GM19452 (cell line): ENCODE results near the gene ARHGEF4.

Experiments used
- ATAC-seq: cut with Tn5 transposase; IDR thresholded peaks from one replicate; pipeline ENCODE4 v1.9.1; 2021; ENCODE audit not compliant: unreplicated experiment

Gene ARHGEF4

DNA sequence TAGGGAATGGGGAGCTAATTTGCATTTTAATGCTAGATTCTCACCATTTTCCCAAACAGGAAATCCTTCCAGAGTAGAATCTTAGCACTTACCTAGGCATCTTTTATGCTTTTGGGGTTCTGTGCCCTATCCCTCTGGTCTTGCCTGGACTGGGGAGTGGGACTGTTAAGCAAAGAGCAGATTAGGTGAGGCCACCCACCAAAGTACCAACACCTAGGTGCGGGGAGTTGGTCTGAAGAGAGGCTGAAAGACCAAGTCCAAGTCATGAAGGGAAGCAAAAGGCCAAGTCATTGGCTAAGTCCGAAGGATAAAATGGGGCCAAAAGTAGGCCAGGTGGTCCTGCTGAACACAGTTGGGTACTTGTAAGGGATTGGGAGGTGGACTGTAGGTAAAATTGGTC lies 169.8 kb downstream of the ARHGEF4 start:
- no peak for ATAC-seq

DNA sequence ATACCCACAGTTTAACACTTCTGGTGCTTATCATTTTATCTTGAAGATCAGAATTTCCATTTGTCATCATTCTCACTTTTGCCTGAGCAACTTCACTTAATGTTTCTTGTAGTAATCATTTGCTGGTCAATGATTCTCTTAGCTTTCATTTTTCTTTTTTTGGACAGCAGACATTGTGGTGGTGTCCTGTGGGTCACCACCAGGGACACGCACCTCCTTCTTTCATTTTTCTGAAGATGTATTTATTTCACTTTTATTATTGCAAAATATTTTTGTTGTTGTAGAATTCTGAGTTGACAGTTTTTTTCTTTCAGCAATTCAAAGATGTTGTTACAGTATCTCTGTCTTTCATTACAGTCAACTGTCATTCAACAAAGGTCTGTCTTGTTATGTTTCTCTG lies 172.3 kb downstream of the ARHGEF4 start:
- ATAC-seq = no peak

DNA sequence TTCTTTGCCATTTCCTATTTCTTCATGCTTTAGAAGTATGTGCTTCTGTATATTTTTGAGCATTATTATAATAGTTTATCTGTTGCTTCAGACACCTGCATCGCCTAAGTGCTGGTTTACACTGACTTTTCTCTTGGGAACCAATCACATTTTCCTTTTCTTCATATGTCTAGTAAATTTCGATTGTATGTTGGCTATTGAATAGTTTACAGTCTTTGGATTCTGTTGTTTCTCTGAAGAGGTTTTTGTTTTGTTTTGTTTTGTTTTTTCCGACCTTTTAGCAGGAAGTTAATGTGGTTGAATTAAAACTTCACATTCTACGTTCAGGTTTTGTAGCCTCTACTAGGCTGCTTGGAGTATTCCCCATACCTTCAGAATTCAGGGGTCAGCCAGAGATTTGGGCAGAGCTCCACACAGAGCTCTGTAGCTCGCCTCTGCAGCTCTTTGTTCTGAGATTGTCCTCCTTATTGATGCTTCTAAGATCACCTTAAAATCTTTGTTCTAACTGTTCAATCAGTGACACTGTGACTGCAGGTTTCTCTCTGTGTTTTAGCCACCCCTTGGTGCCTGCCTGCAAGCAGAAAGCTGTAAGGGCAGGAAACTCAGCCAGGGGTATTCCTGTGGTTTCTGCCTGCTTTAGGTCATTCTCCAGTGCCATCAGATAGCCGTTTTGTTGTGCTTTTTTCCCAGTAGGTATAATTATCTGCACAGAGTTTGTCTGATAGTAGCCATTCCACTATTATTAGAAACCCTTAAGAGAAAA lies 173.2 kb downstream of the ARHGEF4 start:
- ATAC-seq = no peak

DNA sequence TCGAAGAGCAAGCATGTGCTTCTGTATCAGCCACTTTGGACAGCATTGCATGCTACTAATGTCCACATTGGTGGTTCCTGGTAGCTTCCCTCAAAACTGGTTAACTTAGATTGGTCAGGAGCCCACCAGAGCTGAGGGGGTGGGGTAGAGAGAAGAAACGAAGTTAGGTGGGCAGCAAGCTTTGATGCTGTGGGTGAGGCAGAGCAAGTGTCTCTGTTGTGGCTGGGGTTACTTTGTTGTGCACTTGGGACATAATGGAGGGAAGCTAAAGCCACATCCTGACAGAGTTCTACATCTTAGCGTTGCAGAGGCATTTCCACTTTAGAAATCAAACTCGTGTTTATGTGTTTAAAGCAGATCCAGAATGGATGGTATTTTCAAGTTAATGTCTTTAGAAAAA lies 173.9 kb downstream of the ARHGEF4 start:
- no peak for ATAC-seq

DNA sequence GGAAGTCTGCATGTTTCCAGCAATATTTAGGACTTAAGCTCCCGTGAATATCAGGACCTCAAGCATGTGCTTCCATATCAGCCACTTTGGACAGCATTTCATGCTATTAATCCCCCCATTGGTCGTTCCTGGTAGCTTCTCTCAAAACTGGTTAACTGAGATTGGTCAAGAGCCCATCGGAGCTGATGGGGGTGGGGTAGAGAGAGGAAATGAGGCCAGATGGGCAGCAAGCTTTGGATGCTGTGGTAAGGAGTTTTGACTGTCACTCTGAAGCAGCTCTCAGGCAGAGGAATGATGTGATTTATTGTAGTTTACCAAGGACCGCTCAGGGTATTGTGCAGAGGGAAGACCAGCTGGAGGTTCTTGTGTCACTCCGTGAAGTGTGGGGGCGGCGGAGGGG lies 174.8 kb downstream of the ARHGEF4 start:
- no peak for ATAC-seq

DNA sequence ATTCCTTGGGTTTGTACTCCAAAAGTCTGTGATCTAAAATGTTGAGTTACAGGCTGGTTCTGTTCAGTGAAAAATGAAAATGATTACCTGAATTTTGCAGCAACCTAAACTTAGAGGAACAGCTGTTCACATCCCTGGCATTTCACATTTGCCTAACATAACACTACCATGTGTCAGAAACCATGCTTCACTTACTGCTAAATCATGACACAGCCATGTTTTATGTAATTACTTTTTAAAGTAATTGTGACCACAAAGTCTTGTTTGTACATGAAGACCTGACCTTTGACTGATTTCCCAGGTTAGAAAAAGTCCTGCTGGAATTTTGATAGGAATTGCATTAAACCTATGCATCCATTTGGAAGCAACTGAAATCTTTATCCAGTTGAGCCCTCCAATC lies 177.4 kb downstream of the ARHGEF4 start:
- no peak for ATAC-seq

DNA sequence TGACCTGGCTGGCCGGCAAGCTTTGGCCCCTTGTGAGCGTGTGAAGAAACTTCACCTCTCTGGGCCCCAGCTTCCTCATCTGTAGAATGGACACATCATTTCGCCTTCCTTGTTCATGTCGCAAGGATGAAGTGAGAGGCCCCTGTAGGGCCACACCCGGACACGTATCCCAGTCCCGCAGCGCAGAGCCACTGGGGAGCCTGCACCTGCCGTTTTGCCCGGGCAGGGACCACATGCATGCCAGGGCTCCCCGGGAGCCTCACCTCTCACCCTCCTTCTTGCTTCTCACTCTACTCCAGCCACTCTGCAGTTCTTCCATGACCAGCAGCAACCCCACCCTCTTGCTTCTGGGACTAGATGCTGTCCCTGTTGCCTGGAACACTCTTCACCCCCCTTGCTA lies 179.1 kb downstream of the ARHGEF4 start:
- no peak for ATAC-seq

DNA sequence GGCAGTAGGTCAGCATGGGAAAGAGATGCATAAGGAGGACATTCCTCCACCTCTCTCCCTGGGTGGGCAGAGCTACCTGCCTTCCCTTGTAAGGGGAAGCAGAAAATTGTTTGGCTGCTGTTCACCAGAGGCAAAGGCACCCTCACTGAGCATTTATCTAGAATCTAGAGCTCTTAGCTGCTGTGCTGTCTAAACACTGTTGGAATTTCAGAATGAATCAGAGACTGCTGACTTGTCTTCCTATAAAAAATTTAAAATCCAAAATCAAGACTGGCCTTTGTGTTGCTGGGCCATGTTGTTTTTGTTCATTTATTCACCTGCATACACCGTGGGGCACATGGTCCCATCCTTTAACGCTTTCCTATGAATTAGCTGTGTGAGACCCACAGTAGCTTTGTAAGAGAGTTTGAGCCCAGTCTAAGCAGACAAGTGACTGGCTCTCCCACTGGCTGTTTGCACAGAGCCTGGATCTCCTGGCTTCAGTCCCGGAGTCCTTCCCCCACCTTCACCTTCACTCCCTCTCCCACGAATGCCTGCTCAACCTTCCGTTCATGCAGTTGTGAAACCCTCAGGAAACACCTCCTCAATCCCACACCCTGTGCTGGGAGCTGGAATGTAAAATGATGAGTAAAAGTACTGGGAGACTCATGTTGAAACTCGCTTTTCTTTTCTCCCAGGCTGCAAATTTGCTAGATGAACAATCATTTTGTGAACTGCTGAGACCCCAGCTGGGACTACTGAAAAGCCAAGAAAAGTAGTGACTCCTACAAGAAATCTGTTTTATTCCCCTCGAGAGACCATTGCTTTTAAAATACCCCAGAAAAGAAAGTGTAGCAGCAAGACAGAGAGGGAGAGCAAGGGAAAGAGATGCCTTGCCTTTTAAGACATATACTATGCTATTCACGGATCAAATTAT lies 180.4 kb downstream of the ARHGEF4 start:
- ATAC-seq = no peak

DNA sequence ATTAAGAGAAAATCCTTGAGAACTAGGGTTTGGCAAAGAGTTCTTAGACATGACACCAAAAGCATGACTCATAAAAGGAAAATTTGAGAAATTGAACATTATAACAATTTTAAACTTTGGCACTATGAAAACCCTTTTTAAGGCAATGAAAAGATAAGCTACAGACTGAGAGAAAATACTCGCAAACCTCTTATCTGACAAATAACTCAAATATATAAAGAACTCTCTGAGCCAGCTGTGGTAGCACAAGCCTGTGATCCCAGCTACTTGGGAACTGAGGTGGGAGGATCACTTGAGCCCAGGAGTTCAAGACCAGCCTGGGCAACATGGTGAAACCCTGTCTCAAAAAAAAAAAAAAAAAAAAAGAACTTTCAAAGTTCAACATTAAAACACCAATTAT lies 186.0 kb downstream of the ARHGEF4 start:
- no peak for ATAC-seq

DNA sequence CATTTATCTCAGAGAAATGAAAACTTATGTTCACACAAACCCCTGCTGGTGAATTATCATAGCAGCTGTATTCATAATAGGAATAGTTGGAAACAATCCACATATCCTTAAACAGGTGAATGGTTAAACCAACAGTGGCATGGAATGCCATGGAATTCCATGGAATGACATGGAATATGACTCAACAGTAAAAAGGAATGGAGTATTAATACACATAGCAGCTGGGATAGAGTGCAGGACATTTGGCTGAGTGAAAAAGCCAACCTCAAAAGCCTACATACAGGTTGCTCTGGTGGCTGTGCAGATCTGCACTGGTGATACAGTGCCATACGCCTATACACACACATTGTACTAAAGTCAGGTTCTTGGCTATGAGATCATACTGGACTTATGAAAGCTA lies 187.0 kb downstream of the ARHGEF4 start:
- ATAC-seq = no peak

DNA sequence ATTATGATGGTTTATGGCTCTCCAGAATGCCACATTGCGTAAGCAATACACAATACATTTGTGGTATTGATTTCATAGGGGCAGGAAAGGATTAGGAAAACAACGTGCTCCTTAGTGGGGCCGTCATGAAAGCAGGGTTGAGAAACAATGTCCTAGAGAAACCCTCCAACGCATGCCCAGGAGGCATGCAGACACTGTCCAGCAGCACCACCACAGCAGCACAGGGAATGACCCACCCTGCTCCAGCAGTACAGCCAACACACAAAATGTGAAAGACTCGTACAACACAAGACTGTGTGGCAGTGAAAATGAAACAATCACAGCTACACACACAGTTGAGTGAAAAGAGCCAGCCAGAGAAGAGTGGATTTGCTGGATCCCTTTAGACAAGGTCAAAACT lies 190.2 kb downstream of the ARHGEF4 start:
- no peak for ATAC-seq

DNA sequence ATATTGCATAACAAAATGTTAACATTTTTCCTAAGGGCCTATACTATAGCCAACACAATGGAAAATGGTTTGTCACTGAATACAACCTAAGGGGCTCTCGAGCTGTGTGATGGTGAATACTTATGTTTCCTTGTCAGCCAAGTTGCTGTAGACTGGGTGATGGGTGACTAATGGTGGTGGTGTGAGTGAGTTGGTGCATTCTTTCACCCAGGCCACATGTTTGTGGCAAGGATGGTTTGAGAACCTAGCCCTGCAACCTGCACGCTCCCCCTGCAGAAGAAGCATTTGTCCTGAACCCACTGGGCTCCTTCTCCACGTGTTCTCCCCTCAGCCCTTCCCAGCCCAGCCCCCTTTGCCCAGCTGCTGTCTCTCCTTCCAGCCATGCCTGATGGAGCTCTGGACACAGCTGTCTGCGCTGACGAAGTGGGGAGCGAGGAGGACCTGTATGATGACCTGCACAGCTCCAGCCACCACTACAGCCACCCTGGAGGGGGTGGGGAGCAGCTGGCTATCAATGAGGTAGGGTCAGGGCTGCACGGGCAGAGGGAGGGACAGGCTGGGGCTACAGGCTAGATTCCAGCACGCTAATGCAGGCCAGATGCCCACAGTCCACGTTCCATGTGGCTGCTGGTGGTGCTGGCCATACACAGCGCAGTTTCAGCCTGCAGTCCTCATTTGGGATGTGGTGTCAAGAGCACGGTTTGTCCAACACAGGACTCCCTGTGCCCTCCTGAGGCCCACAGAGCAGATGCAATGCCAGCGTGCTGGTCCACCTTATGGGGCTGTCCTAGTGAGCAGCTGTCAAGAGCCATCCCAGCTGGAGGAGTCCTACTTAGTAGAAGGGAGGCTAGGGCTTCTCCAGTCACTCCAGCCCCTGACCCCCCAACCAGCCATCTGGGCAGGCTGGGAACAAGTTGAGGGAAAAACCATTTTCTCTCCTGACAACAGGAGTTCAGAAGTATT lies 191.1 kb downstream of the ARHGEF4 start:
- no peak for ATAC-seq

DNA sequence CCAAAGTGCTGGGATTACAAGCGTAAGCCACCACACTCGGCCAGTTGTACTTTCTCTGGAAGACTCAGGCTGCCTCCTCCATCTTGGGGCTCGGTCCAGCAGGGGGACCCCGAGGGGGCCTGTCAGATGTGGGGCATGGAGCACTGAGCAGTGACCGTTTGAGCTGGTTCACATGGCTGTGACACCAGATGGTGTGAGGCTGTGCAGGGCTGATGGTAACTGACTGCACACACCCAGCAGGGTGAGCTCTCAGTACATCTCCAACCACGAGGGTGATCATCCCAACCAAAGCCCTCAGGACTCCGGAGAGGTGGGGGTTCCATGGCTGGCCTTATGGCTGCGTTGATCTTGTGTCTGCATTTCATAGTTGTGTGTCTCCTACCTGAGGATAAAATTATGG lies 193.1 kb downstream of the ARHGEF4 start:
- no peak for ATAC-seq

DNA sequence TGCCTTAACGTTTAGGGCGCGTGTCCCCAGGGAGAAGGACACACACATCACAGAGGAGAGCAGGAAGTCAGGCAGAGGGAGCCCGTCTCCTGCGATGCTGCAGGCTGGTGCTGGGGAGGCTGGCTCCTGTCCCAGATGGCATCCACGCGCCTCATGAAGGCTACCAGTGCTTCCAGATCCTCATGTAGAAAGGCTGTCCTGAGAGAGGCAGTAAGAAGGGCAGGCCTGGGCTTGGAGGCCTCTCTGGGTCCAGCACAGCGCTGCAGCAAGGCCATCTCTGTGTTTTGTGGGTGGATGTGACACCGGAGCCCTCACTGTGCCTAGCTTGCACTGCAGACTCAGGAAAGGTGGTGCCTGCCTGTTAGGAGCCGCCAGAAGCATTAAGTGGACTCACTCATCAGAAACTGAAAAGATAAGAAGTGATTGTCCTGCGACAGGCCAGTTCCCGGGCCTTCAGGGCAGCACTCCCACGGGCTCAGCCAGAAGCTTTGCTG lies 193.8 kb downstream of the ARHGEF4 start:
- ATAC-seq = no peak

DNA sequence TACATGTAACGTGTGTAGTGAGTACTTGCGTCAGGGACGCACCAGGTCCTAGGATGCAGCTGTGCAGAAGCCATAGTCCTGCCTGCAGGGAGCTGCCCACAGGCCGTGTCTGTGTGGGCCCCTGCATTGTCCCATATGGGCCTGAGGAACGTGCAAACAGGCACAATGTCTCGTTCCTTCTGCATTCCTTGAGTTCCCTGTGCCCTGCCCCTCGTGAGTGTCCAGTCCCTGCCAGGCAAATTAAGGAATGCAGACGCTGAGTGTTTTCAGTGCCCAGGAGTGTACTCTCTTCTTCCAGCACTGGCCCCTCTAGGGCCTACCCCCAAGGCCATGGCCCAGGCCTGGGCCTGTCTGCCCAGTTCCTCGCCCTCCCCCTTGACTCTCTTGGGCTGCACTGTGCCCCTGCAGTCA lies 194.7 kb downstream of the ARHGEF4 start:
- no peak for ATAC-seq

DNA sequence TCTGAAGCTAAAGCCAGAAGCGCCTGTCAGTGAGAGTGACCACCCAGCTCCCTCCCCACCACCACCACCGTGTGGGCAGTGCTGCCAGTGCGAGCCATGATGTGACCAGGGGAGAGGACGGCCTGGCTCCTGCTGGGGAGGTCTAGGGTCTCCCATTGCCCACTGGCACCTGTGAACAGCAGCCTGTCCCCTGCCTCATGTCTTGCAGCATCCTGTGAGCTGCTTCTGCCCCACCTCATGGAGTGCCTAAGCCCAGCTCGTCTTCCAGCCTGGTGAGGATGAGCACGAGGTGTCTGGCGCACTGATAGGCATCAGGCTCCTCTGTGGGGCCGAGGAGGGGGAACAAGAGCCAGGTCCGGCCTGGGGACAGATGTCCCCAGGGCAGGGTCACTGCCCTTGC lies 195.2 kb downstream of the ARHGEF4 start:
- ATAC-seq = no peak

DNA sequence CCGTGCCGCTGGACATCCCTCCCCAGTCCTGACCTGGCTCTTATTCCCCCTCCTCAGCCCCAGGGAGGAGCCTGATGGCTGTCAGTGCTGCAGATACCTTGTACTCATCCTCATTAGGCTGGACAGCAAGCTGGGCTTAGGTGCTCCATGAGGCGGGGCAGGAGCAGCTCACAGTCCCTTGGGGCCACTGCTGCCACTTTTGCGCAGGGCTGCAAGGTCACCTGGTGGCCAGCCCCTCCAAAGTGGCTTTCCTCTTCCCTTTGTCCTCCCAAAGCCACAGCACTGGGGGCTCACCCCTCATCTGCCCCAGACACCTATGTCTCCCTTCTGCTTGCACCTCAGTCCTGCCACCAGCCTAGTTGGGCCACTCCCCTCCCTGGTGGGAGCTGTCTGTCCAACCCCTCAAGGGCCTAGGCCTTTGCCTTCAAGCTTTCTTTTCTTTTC lies 195.7 kb downstream of the ARHGEF4 start:
- no peak for ATAC-seq

DNA sequence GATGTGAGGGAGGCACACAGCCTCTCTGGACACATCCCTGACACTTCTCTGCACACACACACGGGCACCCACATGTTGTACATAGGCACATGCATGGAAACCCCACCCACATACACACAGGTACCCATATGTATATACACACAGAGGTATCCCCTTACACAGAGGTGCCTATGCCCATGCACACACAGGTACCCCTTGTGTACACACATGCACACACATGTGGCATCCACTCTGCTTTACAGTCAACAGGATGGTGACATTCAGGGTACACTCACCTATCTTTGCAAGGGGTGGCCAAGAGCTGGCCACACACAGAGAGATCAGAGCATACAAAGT lies 197.0 kb downstream of the ARHGEF4 start:
- no peak for ATAC-seq

DNA sequence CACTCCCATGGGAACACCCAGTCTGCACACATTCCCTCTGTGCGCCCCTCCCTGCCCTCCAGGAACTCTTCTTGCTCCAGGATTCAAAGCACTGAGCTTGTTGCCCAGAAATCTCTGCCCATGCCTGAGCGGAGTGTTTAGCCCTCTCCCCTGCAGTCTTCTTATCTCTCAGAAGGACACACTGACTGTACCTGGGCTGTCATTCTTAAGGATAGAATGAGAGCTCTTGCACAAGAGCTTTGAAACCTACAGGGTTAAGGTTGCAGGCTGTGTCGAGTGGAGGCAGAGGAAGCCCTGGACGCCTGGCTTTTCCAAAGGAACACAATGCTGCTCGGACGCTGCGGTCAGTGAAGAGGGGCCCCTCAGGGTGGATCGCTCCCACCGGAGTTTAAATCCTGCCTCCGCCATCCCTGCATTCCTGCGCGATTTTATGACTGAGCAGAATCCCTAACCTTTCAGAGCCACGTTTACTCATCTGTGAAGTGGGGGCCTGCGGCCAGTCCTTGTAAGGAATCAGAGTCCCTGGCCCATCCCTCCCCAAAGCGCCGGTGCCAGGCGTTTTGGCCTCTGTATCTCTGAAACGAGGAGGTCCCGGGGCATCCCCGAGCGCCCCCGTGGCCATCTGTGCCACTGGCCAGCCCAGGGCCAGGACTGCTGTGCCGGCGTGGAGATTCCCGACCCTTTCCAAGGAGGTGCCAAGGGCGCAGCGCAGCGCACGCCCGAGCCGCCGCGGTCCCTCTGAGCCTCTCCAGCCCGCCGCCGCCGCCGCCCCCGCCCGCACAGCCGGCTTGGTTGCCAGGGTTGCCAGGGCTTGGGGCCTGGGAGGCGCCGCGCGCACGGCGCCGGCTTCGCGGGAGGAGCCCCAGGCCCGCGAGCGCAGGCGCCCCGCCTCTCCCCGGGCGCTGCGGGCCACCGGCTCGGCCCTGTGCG lies 197.7 kb downstream of the ARHGEF4 start:
- no peak for ATAC-seq
